HCT116 (cell line): ENCODE results near the gene CATSPERD.

Source experiments
- ATF3 ChIP-seq: IDR thresholded peaks from 2 replicates; pipeline ENCODE4 v1.6.1; 2012
- CEBPB ChIP-seq: IDR thresholded peaks from 2 replicates; pipeline ENCODE4 v1.6.1; 2012; ENCODE audit warnings: low read depth
- EGR1 ChIP-seq: IDR thresholded peaks from 2 replicates; pipeline ENCODE4 v1.6.1; 2012; ENCODE audit warnings: low read depth
- ELF1 ChIP-seq: IDR thresholded peaks from 2 replicates; pipeline ENCODE4 v1.6.1; 2012; ENCODE audit warnings: low read depth, borderline replicate concordance
- EZH2 ChIP-seq: fragments of 200-600 bp; sonication (generic); IDR thresholded peaks from 2 replicates; pipeline ENCODE4 v1.6.1; 2017; ENCODE audit warnings: antibody characterized with exemption, mixed run types
- POLR2A ChIP-seq: IDR thresholded peaks from 2 replicates; pipeline ENCODE4 v1.7.0; 2011; ENCODE audit warnings: borderline replicate concordance; ENCODE audit not compliant: insufficient read depth, insufficient read length; ENCODE audit errors: extremely low read depth
- RAD21 ChIP-seq: IDR thresholded peaks from 2 replicates; pipeline ENCODE4 v1.6.1; 2012; ENCODE audit warnings: low read depth, mild to moderate bottlenecking
- SIN3A ChIP-seq: IDR thresholded peaks from 2 replicates; pipeline ENCODE4 v1.6.1; 2012; ENCODE audit warnings: low read depth
- SRF ChIP-seq: IDR thresholded peaks from 2 replicates; pipeline ENCODE4 v1.6.1; 2012; ENCODE audit warnings: low read depth
- YY1 ChIP-seq: IDR thresholded peaks from 2 replicates; pipeline ENCODE4 v1.6.1; 2011; ENCODE audit warnings: low read length, low read depth, moderate library complexity, mild to moderate bottlenecking; ENCODE audit not compliant: insufficient replicate concordance; ENCODE audit errors: extremely low read depth
- TF ChIP-seq, protein P1 (sequence below), 3 experiments: fragments of 200-600 bp in 1 of 3; sonication (generic) in 1 of 3; IDR thresholded peaks in 2 of 3; conservative IDR thresholded peaks in 1 of 3; 2 replicates each; pipeline ENCODE4 v1.5.1; 2012 to 2017; ENCODE audit warnings: low read depth in 2 of 3, low read length in 2 of 3, antibody characterized with exemption in 1 of 3, borderline replicate concordance in 1 of 3, control low read depth in 1 of 3, mild to moderate bottlenecking in 1 of 3, mixed read lengths in 1 of 3, mixed run types in 1 of 3, moderate library complexity in 1 of 3; ENCODE audit not compliant: insufficient read depth in 1 of 3

DNA sequence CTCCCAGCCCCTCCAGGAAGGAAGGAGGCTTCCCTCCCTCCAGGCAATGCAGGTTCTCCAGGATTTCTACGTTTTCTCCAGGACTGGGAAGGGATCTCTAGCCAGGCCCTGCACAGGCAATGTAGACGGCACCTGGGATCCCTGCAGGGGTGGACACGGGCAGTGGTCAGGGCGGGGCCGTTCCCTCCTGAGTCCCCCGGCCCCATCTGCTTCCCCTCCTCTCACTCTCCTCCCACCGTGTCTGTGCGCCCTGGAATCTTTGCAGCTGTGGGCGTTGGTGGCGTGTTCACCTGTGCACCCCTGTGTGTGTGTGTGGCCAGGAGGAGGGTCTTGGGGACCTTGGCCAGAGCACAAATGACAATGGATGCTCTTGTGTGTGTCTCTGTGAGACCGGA, 94.4 kb downstream of the CATSPERD start:
- TF ChIP-seq, protein P1, sequence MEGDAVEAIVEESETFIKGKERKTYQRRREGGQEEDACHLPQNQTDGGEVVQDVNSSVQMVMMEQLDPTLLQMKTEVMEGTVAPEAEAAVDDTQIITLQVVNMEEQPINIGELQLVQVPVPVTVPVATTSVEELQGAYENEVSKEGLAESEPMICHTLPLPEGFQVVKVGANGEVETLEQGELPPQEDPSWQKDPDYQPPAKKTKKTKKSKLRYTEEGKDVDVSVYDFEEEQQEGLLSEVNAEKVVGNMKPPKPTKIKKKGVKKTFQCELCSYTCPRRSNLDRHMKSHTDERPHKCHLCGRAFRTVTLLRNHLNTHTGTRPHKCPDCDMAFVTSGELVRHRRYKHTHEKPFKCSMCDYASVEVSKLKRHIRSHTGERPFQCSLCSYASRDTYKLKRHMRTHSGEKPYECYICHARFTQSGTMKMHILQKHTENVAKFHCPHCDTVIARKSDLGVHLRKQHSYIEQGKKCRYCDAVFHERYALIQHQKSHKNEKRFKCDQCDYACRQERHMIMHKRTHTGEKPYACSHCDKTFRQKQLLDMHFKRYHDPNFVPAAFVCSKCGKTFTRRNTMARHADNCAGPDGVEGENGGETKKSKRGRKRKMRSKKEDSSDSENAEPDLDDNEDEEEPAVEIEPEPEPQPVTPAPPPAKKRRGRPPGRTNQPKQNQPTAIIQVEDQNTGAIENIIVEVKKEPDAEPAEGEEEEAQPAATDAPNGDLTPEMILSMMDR (IDR thresholded peaks at IDR 0.05 in 2 of 3, conservative IDR thresholded peaks at IDR 0.05 in 1 of 3; ENCODE audit: borderline replicate concordance in 1 of 3, insufficient read depth in 1 of 3, low read depth in 2 of 3, low read length in 2 of 3), result no peak
- no peak for TF ChIP-seq ELF1
- TF ChIP-seq EGR1, result no peak
- no peak for TF ChIP-seq POLR2A
- no peak for TF ChIP-seq RAD21
- TF ChIP-seq ATF3, result no peak
- no peak for TF ChIP-seq SIN3A
- no peak for TF ChIP-seq CEBPB
- TF ChIP-seq SRF, result no peak
- no peak for TF ChIP-seq EZH2
- no peak for TF ChIP-seq YY1
